ENCODE measurements around the gene DCTN5.

GRCh38 chr16:23724096-23724784 is 83.0 kb downstream of the DCTN5 start:
- TF ChIP-seq CTCF (IDR thresholded peaks at IDR 0.05 in 4 of 5, conservative IDR thresholded peaks at IDR 0.05 in 1 of 5) (no peak), POLR2A (IDR thresholded peaks at IDR 0.05) (no peak)

Measured in gastrocnemius medialis (tissue), 4 donors.